Adrenal gland (tissue), 12 donors: ENCODE measurements around the gene MFN2. TPM values are rescaled to one million over a fixed set of nuclear protein-coding genes. Genes with fewer than 3 reads are reported as not detected.

ENCODE experiments used
- DNase-seq, 7 donors: peaks; one replicate each; pipeline ENCODE4 v3.0.0-alpha.2; 2019 to 2020
- H3K27ac ChIP-seq, 5 donors: fragments of 200-600 bp; sonication (generic) in 4 of 5; 1 replicate in 3 of 5; 2 replicates in 2 of 5; pipeline versions ENCODE4 v1.5.1 to v1.8.0; 2016 to 2020; ENCODE audit warnings: mild to moderate bottlenecking in 1 of 5
- H3K27me3 ChIP-seq: fragments of 200-600 bp; 2 replicates; pipeline ENCODE4 v1.8.0; 2021
- H3K36me3 ChIP-seq, 2 donors: fragments of 200-600 bp; replicated peaks in 1 of 2; 1 replicate in 1 of 2; 2 replicates in 1 of 2; pipeline versions ENCODE4 v1.5.1 to v1.8.0; 2018 to 2022
- H3K4me1 ChIP-seq, 2 donors: fragments of 200-600 bp; replicated peaks in 1 of 2; 1 replicate in 1 of 2; 2 replicates in 1 of 2; pipeline versions ENCODE4 v1.5.1 to v1.8.0; 2018 to 2021
- H3K4me3 ChIP-seq, 4 donors: fragments of 200-600 bp; sonication (generic) in 3 of 4; one replicate each; pipeline ENCODE4 v1.5.1; 2016 to 2018
- H3K9me3 ChIP-seq, 3 donors: fragments of 200-600 bp; sonication (generic) in 1 of 3; replicated peaks in 1 of 3; 1 replicate in 2 of 3; 2 replicates in 1 of 3; pipeline versions ENCODE4 v1.5.1 to v1.8.0; 2016 to 2021
- CTCF ChIP-seq, 6 experiments: fragments of 450-650 bp in 4 of 6; fragments of 200-600 bp in 2 of 6; sonication (generic) in 1 of 6; IDR thresholded peaks; 1 replicate in 5 of 6; 2 replicates in 1 of 6; pipeline versions ENCODE4 v1.5.1 to v1.8.0; 2016 to 2021; ENCODE audit warnings: antibody characterized with exemption in 6 of 6, mild to moderate bottlenecking in 2 of 6, moderate library complexity in 1 of 6
- POLR2A ChIP-seq, 2 donors: fragments of 450-650 bp; IDR thresholded peaks; one replicate each; pipeline ENCODE4 v1.6.1; 2017; ENCODE audit warnings: antibody characterized with exemption in 2 of 2, mild to moderate bottlenecking in 2 of 2, moderate library complexity in 1 of 2
- WGBS, 4 donors: extraction: QIAGEN DNeasy Blood & Tissue Kit in 2 of 4; methylation state at CpG; one replicate each; pipeline versions ENCODE4 v1.1.5 to v1.1.7; 2013 to 2017; 5-methylcytosine and 5-hydroxymethylcytosine counted together
- intact Hi-C, 2 donors: fragments of 100-400 bp; cut with DNase I; formaldehyde crosslinking; loops; one replicate each; pipeline versions ENCODE4 v1.14.1 to v1.15.0; 2022 to 2023
- microRNA-seq, 3 donors: library from miRNA; unstranded; fragments of <30 nt; microRNA quantifications; one replicate each; pipeline ENCODE4, GENCODE V29; 2017 to 2020
- polyA plus RNA-seq, 3 donors: library from polyadenylated mRNA; stranded (reverse); fragments of 200-250 nt in 2 of 3; fragments of 350-450 nt in 1 of 3; fragmentation: Illumina TruSeq in 1 of 3; extraction: RNeasy Lipid Tissue Mini Kit (QIAGEN cat#74804) in 1 of 3; gene quantifications; one replicate each; pipeline ENCODE4 v1.2.3, GENCODE V29; 2013 to 2014
- small RNA-seq, 2 donors: library from RNA; depleted of rRNA; stranded (forward); fragments of <200 nt; gene quantifications; one replicate each; pipeline ENCODE3, GENCODE V24; 2016
- total RNA-seq, 9 donors: library from RNA; depleted of rRNA in 4 of 9; stranded (reverse); fragments of >200 nt in 4 of 9; fragments of 120-200 nt in 1 of 9; fragmentation: NEBNext Ultra II Directional in 1 of 9; extraction: Animal tissue kit (Norgen Biotek cat#: 25700) in 1 of 9; gene quantifications; one replicate each; pipeline versions ENCODE4 v1.1.0 to v1.2.4, GENCODE V29; 2013 to 2023
- donor health status: healthy with polysubstance abuse.
- donor health status: Bipolar disorder and iron deficiency.
- donor health status: DM: yes; HTN: yes; CAD: no.
- donor health status: DM: no; HTN: no; CAD: no.
- donor health status: DM: no; HTN: no; CAD: no.
- donor health status: DM: yes; HTN: yes; CAD: no.

The MFN2 gene
- total and polyA plus RNA-seq, 12 donors: 26.6 to 103 (median 63.5) TPM

GRCh38 chr1:12060500-12060899 lies 80.3 kb downstream of the MFN2 start:
- intact Hi-C loops: no loop called here
- peaks cover 0 to 7% of the 10 kb centered on the region in 2 donors for H3K4me1 ChIP-seq
- TF ChIP-seq CTCF (IDR thresholded peaks at IDR 0.05): no peak
- TF ChIP-seq POLR2A (IDR thresholded peaks at IDR 0.05): no peak
- 87 to 95% (median 89%) methylated on average over 3 of the region's 3 CpGs for WGBS, 4 donors
- H3K9me3 ChIP-seq: no peaks in the 10 kb centered on the region
- DNase-seq: no peak
- H3K27me3 ChIP-seq: peaks cover 20% of the 10 kb centered on the region
- H3K36me3 ChIP-seq: no peaks in the 10 kb centered on the region
- no peak overlapping the region for H3K27ac ChIP-seq
- H3K4me3 ChIP-seq: no peak overlapping the region

Small RNA genes lying within 50 kb of the gene (microRNA-seq; reads per million reads assigned to microRNA genes)
- gene MIR6729: 0 to 1.4 (median 0.45) reads per million in 3 donors

Small RNA genes lying within 50 kb of the gene (small RNA-seq; reads per million reads assigned to genes)
- gene AL096840.1: 0 reads per million in 2 donors
- 0 to 0.08 reads per million in 2 donors for gene MIR6729
- gene RF00019: 0 reads per million in 2 donors
- 0 reads per million in 2 donors for gene RN7SL649P

Other genes starting within 250 kb of the MFN2 start
- 100 to 1,000 TPM in 1 of 9 donors, 10 to 100 TPM in 8; 33.7 to 104 (median 49.7) TPM for gene AGTRAP, start 244.3 kb upstream of the MFN2 start, total RNA-seq
- gene AGTRAP, start 244.3 kb upstream of the MFN2 start, polyA plus RNA-seq: 10 to 100 TPM; 23.4 to 57.0 (median 31.3) TPM
- 1 to 10 TPM in 5 of 9 donors, under 1 TPM in 3, not detected in 1; 0.32 to 4.7 (median 2.7) TPM for gene C1orf167, start 218.3 kb upstream of the MFN2 start, total RNA-seq
- 10 to 100 TPM in 1 of 3 donors, 1 to 10 TPM in 1, not detected in 1; 8.8 to 13.2 TPM for gene C1orf167, start 218.3 kb upstream of the MFN2 start, polyA plus RNA-seq
- gene MTHFR, start 174.5 kb upstream of the MFN2 start, total RNA-seq: 10 to 100 TPM; 20.0 to 82.4 (median 33.5) TPM
- 10 to 100 TPM in 2 of 3 donors, 1 to 10 TPM in 1; 8.1 to 26.4 (median 15.6) TPM for gene MTHFR, start 174.5 kb upstream of the MFN2 start, polyA plus RNA-seq
- gene CLCN6, start 174.3 kb upstream of the MFN2 start, total RNA-seq: 10 to 100 TPM; 12.0 to 29.2 (median 23.7) TPM
- 10 to 100 TPM; 17.8 to 28.2 (median 22.8) TPM for gene CLCN6, start 174.3 kb upstream of the MFN2 start, polyA plus RNA-seq
- not detected for gene NPPA, start 132.7 kb upstream of the MFN2 start, total RNA-seq
- 1 to 10 TPM in 1 of 3 donors, under 1 TPM in 1, not detected in 1; 0.17 to 2.7 TPM for gene NPPA, start 132.7 kb upstream of the MFN2 start, polyA plus RNA-seq
- gene NPPB, start 121.5 kb upstream of the MFN2 start, total RNA-seq: not detected
- gene NPPB, start 121.5 kb upstream of the MFN2 start, polyA plus RNA-seq: 1 to 10 TPM in 1 of 3 donors, not detected in 2; 1.1 TPM
- gene KIAA2013, start 54.0 kb upstream of the MFN2 start, total RNA-seq: 100 to 1,000 TPM in 2 of 9 donors, 10 to 100 TPM in 7; 27.6 to 119 (median 56.0) TPM
- gene KIAA2013, start 54.0 kb upstream of the MFN2 start, polyA plus RNA-seq: 10 to 100 TPM; 15.2 to 25.8 (median 15.5) TPM
- 100 to 1,000 TPM in 4 of 9 donors, 10 to 100 TPM in 5; 54.7 to 133 (median 85.6) TPM for gene PLOD1, start 45.7 kb upstream of the MFN2 start, total RNA-seq
- gene PLOD1, start 45.7 kb upstream of the MFN2 start, polyA plus RNA-seq: 10 to 100 TPM; 37.1 to 52.8 (median 49.1) TPM
- gene MIIP, start 39.1 kb downstream of the MFN2 start, total RNA-seq: 10 to 100 TPM; 14.5 to 60.7 (median 25.5) TPM
- 10 to 100 TPM in 2 of 3 donors, 1 to 10 TPM in 1; 5.0 to 71.1 (median 43.7) TPM for gene MIIP, start 39.1 kb downstream of the MFN2 start, polyA plus RNA-seq
- under 1 TPM; 0.17 to 0.61 (median 0.42) TPM for gene TNFRSF8, start 82.9 kb downstream of the MFN2 start, total RNA-seq
- under 1 TPM in 2 of 3 donors, not detected in 1; 0.40 to 0.54 TPM for gene TNFRSF8, start 82.9 kb downstream of the MFN2 start, polyA plus RNA-seq
- 10 to 100 TPM in 8 of 9 donors, 1 to 10 TPM in 1; 4.0 to 58.3 (median 34.0) TPM for gene TNFRSF1B, start 186.5 kb downstream of the MFN2 start, total RNA-seq
- 10 to 100 TPM in 2 of 3 donors, 1 to 10 TPM in 1; 7.7 to 11.7 (median 10.7) TPM for gene TNFRSF1B, start 186.5 kb downstream of the MFN2 start, polyA plus RNA-seq
- 10 to 100 TPM; 23.3 to 62.3 (median 42.9) TPM for gene VPS13D, start 249.6 kb downstream of the MFN2 start, total RNA-seq
- gene VPS13D, start 249.6 kb downstream of the MFN2 start, polyA plus RNA-seq: 10 to 100 TPM; 17.0 to 23.3 (median 23.2) TPM